ENCODE measurements around the gene GARIN3.

The GARIN3 gene

DNA sequence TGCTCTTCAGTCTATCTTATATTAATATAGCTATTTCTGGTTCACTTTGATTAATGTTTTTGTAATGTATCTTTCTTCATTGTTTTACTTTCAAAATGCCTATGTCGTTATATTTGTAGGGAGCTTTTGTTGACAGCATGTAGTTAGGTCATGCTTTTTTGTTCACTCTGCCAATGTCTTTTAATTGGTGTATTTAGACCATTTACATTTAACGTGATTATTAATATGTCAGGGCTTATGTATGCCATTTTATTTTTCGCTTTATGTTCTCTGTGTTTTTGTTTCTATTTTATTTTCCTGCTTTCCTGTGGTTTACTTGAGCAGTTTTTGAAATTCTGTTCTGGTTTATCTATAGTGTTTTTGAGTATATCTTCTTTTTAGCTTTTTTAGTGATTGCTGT, 10.8 kb downstream of the GARIN3 start:
- no peak overlapping the region for H3K27ac ChIP-seq
- no peak overlapping the region for H3K4me3 ChIP-seq (ENCODE audit: low read depth in 1 of 2, low read length in 1 of 2)
- peaks cover 5% of the 10 kb centered on the region for H3K27me3 ChIP-seq
- H3K4me1 ChIP-seq (ENCODE audit: control insufficient read depth in 1 of 2, insufficient read depth in 1 of 2, low read depth in 1 of 2, low read length in 1 of 2): no peaks in the 10 kb centered on the region
- H3K9me3 ChIP-seq: no peaks in the 10 kb centered on the region
- no peaks in the 10 kb centered on the region for H3K36me3 ChIP-seq
- TF ChIP-seq, protein P1, sequence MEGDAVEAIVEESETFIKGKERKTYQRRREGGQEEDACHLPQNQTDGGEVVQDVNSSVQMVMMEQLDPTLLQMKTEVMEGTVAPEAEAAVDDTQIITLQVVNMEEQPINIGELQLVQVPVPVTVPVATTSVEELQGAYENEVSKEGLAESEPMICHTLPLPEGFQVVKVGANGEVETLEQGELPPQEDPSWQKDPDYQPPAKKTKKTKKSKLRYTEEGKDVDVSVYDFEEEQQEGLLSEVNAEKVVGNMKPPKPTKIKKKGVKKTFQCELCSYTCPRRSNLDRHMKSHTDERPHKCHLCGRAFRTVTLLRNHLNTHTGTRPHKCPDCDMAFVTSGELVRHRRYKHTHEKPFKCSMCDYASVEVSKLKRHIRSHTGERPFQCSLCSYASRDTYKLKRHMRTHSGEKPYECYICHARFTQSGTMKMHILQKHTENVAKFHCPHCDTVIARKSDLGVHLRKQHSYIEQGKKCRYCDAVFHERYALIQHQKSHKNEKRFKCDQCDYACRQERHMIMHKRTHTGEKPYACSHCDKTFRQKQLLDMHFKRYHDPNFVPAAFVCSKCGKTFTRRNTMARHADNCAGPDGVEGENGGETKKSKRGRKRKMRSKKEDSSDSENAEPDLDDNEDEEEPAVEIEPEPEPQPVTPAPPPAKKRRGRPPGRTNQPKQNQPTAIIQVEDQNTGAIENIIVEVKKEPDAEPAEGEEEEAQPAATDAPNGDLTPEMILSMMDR (IDR thresholded peaks at IDR 0.05): no peak

DNA sequence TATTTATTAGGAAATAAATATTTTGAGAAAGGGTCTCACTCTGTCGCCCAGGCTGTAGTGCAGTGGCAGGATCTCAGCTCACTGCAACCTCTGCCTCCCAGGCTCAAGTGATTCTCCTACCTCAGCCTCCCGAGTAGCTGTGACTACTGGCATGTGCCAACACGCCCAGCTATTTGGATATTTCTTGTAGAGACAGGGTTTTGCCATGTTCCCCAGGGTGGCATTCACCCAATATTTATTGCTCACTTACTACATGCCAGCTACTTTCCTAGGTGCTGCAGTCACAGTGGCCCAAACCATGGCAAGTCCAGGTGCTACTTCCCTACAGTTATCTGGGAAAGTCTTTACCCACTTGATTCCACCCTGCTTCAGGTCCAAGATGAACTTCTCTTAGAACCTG, 15.1 kb downstream of the GARIN3 start:
- Histone ChIP-seq H3K9me3 (no peaks in the 10 kb centered on the region), H3K27me3 (no peaks in the 10 kb centered on the region), H3K27ac (no peak overlapping the region), H3K4me3 (ENCODE audit: low read depth in 1 of 2, low read length in 1 of 2) (no peak overlapping the region), H3K4me1 (ENCODE audit: control insufficient read depth in 1 of 2, insufficient read depth in 1 of 2, low read depth in 1 of 2, low read length in 1 of 2) (no peaks in the 10 kb centered on the region), H3K36me3 (no peaks in the 10 kb centered on the region)
- TF ChIP-seq, protein P1 (IDR thresholded peaks at IDR 0.05): no peak

DNA sequence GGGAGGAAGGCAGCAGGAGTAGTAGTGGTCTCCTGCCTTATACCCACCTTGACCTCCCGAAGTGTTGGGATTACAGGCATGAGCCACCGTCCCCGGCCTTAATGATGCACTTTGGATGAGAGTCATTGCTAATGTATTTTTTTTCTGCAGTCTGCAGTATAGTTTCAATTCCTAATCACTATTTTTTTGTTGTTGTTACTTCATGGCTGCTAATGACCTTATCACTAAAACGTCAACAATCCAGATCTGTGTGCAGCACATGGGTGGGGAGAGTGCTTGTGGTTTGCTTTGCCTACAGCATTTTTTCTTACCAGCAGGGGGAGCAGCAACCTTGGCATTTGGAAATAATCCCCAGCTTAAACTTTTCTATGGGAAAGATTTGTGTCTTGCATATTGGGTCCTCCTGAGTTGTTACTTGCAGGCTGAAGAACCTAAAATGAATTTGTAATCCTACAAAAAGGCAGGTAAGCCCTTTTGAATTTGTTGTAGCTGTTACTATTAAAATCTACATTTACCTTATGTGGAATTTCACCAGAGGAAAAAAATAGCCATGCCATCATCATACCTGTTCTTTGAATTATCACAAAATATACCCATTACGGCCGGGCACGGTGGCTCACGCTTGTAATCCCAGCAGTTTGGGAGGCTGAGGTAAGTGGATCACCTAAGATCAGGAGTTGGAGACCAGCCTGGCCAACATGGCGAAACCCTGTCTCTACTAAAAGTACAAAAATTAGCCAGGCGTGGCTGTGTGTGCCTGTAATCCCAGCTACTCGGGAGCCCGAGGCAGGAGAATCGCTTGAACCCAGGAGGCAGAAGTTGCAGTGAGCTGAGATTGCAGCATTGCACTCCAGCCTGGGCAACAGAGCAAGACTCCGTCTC, 17.1 kb downstream of the GARIN3 start:
- Histone ChIP-seq H3K4me1 (ENCODE audit: control insufficient read depth in 1 of 2, insufficient read depth in 1 of 2, low read depth in 1 of 2, low read length in 1 of 2) (peaks cover 0 to under 1% of the 10 kb centered on the region in 2 experiments), H3K27me3 (no peaks in the 10 kb centered on the region), H3K4me3 (ENCODE audit: low read depth in 1 of 2, low read length in 1 of 2) (no peak overlapping the region), H3K9me3 (no peaks in the 10 kb centered on the region), H3K36me3 (no peaks in the 10 kb centered on the region), H3K27ac (no peak overlapping the region)
- TF ChIP-seq, protein P1 (IDR thresholded peaks at IDR 0.05): peak; percentile 73

DNA sequence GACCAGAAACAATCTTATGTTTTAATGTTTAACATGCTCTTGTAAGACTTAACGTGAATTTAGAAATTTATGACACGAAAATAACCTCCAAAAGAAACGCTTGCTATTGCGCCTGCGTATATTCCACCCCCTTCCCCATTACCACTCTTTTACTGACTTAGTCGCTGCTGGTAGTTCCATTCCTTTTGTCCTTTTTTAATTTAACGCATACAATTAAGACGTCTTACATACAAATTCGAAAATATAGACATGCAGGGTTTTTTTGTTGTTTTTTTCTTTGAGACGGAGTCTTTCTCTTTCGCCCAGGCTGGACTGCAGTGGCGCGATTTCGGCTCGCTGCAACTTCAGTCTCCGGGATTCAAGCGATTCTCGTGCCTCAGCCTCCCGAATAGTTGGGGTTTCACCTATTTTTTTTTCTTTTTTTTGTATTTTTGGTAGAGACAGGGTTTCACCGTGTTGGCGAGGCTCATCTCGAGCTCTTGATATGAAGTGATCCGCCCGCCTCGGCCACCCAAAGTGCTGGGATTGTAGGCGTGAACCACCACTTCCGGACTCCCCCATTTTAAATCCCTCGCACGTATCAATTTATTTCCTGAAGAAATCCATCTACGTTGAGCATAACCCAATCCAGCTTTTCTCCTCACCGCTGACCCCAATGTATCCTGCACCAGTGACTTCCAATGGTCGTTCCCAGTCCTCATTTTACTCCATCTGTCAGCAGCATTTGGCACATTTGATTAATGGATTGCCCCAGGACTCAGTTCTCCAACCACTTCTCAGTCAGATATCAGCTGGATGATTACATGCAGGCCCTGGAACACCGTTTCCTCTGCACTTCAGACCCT, 22.7 kb downstream of the GARIN3 start:
- Histone ChIP-seq H3K4me3 (ENCODE audit: low read depth in 1 of 2, low read length in 1 of 2) (peak overlapping the region; percentile 83 to 84), H3K27ac (peak overlapping the region; percentile 93), H3K9me3 (no peaks in the 10 kb centered on the region), H3K4me1 (ENCODE audit: control insufficient read depth in 1 of 2, insufficient read depth in 1 of 2, low read depth in 1 of 2, low read length in 1 of 2) (peaks cover 17 to 21% of the 10 kb centered on the region in 2 experiments), H3K27me3 (no peaks in the 10 kb centered on the region), H3K36me3 (peaks cover 12% of the 10 kb centered on the region)
- TF ChIP-seq, protein P1 (IDR thresholded peaks at IDR 0.05): peak; percentile 2

DNA sequence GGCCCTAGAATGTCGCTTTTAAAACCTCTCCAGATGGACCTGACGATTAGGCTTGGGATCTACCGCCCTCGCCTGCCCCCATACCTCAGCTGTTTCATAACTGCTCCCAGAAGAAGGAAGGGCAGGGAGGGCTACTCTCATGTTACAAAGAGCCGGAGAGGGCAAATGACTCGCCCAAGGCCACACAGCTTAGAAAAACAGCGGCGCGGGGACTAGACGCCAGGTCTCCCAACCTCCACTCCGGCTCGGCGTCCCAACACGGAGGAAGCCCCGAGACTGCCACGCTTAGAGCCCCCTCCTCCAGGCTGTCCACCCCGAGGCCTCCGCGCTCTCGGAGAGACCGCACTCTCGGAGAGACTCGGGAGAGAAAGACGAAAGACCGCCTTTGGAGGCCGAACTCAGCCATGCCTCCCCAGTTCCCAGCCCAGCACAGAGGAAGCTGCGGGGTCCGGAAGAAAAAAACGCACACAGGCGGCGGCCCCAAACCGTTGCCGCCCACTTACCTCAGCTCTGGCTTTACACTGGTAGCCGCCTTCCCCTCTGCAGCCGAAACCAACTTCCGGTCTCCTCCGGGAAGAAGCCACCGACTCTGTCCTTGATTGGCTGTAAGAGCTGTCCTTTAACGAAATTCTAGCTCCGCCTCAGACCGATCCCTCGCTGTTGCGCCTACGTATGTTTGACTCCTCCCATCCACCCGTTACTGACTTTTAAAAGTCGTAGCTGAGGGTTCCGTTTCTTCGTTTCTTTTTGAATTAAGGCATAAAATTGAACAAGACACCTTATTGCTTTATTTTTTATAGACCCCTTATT, 23.5 kb downstream of the GARIN3 start, which contains the start of gene MED7:
Gene MED7 (minus strand): TSS at position 549 of the 810 bp plus-strand sequence. CDS start 3,434 bp downstream, outside the sequence.
- TF ChIP-seq, protein P1 (IDR thresholded peaks at IDR 0.05): peak; percentile 23
- no peaks in the 10 kb centered on the region for H3K27me3 ChIP-seq
- H3K27ac ChIP-seq: peak within 1 kb of the TSS; percentile 93
- H3K4me3 ChIP-seq (ENCODE audit: low read depth in 1 of 2, low read length in 1 of 2): peak within 1 kb of the TSS; percentile 83 to 84
- peaks cover 18% of the 10 kb centered on the region for H3K36me3 ChIP-seq
- no peaks in the 10 kb centered on the region for H3K9me3 ChIP-seq
- peaks cover 17 to 21% of the 10 kb centered on the region in 2 experiments for H3K4me1 ChIP-seq (ENCODE audit: control insufficient read depth in 1 of 2, insufficient read depth in 1 of 2, low read depth in 1 of 2, low read length in 1 of 2)
